GM04503 (cell line): Measurements from ENCODE around the gene P2RY8.
"Not testable (repeated sequence)": the region's sequence is repeated elsewhere in the genome, so short reads cannot be mapped to it uniquely, and the experiment has no call there.

Experiments used
- DNase-seq: peaks from one replicate; pipeline ENCODE4 v3.0.0-alpha.2; 2012; ENCODE audit warnings: low read depth

The P2RY8 gene

DNA sequence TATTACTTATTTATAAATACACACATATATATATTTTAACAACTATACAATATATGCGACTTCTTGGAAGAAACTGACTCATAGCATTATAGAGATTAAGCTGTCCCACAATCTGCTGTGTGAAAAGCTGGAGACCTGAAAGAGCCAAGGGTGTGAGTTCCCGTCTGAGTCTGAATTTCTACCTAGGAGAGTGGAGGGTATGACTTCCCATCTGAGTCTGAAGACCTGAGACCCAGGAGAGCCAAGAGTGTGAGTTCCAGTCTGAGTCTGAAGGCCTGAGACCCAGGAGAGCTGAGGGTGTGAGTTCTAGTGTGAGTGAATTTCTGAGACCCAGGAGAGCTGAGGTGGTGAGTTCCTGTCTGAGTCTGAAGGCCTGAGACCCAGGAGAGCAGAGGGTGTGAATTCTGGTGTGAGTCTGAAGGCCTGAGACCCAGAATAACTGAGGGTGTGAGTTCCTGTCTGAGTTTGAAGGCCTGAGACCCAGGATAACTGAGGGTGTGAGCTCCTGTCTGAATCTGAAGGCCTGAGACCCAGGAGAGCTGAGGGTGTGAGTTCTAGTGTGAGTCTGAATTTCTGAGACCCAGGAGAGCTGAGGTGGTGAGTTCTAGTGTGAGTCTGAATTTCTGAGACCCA is 8.9 kb upstream of the P2RY8 start:
- DNase-seq, result no peak

DNA sequence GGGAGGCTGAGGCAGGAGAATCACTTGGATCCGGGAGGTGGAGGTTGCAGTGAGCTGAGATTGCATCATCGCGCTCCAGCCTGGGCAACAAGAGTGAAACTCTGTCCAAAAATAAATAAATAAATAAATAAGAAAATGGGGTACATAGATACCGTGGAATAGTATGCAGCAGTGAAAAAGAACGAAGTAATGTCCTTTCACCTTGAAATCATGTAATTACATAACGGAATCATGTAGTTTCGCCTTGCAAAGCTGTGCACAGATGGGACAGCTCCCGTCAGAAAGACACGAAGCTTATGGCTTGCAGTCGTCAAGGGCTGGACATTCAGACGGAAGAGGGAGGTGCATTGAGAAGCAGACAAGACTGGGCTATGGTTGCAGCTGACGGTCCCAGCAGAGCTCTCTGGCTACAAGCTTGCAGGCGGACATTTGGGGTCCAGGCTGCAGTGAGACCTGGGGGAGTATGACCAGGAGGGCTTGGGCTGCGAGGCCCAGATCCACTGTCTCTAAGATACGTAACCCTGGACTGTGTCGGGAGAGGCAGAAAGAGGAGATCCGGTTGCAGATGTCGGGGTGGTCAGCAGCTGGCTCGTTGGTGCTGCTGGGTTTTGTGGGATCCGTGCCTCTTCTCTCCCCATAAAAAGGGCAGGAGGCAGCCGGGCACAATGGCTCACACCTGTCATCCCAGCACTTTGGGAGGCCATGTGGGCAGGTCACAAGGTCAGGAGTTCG is 6.2 kb upstream of the P2RY8 start:
- DNase-seq, result no peak

DNA sequence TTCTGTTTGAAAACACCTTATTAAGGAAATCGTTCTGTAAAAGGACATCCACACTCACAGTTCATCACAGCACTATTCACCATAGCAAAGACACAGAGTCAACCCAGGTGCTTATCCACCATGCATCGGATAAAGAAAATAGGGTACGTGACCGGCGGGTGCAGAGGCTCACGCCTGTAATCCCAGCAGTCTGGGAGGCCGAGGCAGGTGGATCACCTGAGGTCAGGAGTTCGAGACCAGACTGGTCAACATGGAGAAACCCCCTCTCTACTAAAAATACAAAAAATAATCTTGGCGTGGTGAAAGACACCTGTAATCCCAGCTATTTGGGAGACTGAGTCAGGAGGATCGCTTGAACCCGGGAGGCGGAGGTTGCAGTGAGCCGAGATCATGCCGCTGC is 2.2 kb upstream of the P2RY8 start:
- DNase-seq, result not testable (repeated sequence)

DNA sequence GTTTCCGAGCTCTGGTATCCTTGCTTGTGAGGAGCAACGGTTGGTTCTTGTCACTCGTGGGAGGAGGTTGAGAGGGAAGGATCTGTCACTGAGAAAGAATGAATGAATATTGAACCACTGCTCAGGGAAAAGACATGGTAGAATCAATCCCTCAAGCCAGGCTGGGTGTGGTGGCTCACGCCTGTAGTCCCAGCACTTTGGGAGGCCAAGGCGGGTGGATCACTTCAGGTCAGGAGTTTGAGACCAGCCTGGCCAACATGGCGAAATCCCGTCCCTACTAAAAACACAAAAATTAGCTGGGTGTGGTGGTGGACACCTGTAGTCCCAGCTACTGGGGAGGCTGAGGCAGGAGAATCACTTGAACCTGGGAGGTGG is 718 bp upstream of the P2RY8 start:
- not testable (repeated sequence) for DNase-seq

DNA sequence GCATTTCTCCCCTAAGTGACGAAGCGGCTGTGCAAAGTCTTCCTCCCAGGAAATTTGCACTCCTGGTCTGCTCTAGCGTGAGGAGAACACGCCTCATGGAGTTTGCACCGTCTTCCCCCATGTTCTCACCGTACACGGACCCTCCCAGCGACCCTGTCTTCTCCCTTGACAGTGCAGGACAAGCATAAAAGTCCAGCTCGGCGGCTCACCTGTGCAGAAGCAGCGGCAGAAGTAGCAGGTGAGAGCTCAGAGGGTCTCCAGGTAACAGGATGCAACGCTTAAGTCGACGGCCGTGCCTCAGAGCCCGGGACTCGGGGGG is 314 bp downstream of the P2RY8 start:
- DNase-seq, result no peak

DNA sequence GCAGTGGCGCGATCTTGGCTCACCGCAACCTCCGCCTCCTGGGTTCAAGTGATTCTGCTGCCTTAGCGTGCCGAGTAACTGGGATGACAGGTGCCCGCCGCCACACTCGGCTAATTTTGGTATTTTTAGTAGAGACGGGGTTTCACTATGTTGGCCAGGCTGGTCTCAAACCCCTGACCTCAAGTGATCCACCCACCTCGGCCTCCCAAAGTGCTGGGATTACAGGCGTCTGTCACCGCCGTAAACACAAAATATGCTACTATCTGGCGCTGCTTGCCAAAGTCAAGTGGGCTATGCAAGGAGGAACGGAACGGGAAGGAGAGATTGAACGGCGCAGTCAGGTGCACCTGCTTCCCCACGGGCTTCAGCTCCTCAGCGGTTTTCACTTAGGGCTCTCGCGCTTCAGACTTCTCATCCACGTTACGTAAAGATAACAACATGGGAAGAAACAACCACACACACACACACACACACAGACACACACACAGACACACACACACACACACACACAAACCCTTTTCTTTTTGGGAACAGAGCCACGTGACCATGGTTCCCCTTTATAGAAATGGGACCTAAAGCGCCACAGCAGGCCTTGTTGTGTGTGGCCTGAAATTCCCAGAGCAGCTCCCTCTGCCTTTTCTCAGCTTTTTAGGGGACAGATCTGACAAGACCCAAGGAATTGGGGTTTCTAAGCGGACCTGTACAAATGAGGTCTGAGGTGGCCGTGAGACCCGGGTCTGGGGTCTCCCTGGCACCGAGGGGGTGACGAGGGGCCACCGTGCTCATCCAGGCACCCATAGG is 1.5 kb downstream of the P2RY8 start:
- DNase-seq, result no peak

DNA sequence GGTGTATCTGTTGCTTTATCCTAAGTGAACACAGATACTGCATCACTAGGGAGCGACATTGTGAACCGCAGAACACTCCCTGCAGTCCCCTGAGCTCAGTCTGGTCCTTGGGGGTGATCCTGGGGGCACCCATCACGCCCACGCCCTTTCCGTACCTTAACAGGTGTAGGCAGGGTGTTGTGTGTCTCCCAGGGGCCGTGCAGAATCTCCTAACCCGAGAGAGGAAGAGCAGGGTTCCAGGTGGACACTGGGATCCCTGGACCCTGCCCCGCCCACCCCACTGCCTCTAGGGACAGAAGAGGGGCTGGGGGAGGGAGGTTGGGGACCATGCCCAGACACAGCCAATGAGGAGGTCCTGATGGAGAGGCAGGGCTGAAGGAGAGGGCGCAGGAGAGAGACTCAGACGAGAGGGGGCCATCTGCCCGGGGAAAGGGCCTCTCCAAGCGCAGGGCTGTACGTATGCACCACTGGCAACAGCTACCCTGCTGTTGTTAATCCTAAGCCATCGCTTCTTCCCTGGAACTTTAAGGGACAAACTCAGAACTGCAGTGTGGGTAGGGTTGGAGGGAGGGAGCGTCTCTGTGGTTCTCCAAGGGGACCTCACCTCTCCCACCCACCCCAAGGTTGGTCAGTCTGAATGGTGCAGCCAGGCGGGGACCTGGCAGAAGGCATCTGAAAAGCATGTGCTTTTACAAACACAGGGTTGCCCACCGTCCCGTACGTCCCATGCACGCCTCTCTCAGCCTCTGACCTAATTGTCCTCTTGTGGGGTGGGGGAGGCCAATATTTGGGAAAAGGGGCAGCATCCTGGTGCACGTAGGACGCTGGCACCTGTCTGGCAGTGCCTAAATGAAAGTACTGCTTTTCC is 2.5 kb downstream of the P2RY8 start:
- DNase-seq, result no peak

DNA sequence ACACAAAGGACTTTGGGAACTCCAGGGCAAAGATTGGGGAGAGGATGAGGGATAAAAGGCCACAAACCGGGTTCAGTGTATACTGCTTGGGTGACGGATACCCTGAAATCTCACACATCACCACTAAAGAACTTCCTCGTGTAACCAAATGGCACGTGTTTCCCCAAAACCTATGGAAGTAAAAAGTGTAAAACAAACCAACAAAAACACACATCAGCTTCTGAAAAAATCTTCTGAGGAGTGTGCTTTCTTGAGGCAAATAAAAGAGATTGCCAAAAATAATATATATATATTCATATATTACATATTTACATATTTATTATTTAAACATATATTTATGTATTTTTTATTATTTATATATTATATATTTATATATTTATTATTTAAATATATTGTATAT is 3.9 kb downstream of the P2RY8 start:
- no peak for DNase-seq

DNA sequence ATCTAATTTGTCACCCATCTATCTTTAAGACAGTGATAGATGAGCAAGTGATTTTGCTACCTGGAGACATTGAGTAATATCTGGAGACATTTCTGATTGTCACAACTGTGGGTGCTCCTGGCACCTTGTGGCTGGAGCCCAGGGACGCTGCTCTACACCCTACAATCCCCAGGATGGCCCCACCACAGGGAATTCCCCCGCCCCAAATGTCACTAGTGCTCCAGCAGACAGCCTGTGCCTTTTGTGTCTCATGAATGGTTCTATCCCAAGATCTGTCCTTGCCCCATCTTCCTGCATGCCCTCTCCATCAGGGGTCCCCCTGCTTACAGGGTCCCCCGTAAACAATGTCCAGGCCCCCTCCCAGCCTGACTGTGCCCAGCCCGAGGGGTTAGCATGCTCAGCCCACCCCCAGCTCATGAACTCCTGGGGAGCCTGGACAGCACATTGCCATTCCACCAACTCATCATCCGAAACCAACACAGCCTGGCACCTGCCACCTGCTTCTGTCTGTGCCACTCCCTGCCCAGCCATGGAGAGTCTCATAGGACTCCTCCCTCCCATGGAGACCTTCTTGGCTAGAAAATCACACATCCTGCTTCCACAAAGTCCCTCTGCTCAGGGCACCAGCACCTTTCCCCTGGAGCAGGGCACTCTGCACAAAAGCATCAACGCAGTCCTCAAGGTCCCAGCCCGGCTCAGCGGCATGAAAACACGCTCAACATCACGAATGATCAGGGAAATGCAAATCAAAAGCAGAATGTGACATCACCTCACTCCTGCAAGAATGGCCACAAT is 5.7 kb downstream of the P2RY8 start:
- DNase-seq, result no peak

DNA sequence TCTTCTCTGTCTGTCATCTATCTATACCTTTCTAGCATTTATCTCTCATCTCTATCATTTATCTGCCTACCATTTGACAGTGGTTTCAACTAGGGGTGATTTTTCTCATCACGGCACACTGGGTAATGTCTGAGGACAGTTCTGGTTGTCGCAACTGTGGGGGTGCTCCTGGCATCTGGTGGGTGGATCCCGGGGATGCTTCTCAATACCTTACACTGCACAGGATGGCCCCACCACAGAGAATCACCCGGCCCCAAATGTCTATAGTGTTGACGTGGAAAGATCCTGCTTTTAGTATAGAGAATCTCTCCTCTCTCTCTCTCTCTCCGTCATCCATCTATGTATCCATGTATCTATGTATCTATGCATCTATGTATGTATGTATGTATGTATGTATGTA is 7.2 kb downstream of the P2RY8 start:
- DNase-seq, result no peak

DNA sequence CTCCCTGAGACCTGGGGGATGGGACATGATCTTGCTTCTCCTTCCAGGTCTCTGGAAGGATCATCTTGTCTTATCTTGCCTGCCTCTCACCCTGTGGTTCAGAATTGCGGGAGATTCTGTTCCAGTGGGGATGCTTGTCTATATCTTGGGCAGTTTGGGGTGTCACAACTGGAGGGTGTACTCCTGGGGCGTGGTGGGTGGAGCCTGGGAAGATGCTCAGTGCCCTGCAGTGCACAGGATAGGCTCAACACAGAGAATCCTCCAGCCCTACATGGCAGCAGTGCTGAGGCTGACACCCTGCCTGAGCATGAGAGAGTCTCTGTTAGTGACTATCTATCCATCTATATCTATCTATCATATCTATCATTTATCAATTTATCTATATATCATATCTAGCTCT is 7.7 kb downstream of the P2RY8 start:
- no peak for DNase-seq

DNA sequence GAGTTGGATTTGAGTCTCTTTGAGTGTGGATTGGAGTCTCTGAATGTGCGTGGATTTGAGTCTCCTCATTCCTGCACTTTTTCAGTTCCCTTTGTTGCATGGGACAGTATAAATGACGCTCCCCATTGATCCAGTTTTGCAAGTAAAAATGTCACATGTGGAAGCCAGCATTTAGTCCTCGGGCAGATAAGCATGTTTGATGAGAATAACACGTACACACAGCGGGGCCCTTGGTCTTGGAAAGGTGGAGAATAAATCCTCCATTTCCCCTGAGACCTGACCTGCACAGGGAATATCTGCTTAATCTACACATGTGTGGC is 8.1 kb downstream of the P2RY8 start:
- DNase-seq, result no peak

DNA sequence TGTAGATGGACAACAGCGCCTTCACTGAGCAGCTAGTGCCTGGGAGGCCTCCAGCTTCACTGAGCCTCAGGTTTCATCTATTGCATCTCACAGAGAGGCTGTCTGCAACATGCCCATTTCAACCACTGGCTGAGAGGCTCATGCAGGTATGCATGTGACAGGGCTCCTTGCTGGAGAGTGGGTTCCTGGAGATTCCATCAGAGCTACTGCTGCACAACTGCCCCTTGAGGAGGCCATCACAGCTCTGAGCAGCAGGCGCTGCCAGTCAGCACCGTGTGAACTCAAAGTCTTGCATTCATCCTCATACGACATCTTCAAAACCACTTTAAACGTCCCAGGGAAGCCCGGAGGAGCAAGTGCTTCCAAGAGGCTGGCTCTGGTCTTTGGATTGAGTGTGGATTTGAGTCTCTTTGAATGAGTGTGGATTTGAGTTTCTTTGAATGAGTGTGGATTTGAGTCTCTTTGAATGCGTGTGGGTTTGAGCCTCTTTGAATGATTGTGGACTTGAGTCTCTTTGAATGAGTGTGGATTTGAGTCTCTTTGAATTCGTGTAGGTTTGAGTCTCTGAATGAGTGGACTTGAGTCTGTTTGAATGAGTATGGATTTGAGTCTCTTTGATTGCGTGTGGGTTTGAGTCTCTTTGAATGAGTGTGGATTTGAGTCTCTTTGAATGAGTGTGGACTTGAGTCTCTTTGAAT is 8.7 kb downstream of the P2RY8 start:
- DNase-seq, result no peak

DNA sequence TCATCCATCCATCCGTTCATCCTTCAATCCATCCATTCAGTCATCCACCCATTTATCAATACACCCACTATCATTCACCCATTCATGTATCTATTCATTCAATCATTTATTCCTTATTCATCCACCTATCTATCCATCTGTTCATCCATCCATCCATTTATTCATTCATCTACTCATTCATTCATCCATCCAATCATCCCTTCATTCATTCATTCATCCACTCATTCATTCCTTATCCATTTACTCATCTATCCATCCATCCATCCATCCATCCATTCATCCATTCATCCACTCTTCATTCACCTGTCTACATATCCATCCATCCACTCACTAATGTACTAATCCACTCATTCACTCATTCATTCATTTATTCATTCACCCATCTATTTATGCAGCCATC is 9.5 kb downstream of the P2RY8 start:
- no peak for DNase-seq

DNA sequence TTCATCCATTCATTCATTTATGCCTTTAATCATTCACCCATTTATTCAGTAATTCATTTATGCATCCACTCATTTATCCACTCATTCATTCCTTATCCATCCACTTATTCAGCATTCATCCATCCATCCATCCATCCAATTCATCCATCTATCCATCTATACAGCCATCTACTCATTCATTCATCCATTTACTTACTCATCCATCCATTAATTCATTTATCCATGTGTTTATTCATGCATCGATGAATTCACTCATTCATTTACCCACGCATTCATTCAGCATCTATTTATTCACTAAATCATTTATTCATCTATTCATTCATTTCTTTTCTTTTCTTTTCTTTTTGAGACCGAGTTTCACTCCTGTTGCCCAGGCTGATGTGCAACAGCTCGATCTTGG is 10.4 kb downstream of the P2RY8 start:
- no peak for DNase-seq

DNA sequence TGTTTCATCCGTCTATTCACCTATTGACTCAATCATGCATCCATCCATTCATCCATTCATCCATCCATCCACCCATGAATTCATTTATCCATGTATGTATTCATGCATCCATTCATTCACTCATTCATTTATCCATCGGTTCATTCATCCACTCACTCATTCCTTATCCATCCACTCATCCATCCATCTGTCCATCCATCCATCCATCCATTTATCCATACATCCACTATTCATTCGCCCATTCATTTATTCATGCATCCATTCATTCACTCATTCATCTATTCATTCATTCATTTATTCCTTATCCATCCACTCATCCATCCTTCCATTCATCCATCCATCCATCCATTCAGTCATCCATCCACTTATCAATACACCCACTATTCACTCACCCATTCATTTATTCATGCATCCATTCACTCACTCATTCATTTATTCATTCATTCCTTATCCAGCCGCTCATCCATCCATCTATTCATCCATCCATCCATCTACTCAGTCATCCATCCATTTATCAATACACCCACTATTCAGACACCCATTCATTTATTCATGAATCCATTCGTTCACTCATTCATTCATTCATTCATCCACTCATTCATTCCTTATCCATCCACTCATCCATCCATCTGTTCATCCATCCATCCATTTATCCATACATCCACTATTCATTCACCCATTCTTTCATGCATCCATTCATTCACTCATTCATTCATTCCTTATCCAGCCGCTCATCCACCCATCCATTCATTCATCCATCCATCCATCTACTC is 11.2 kb downstream of the P2RY8 start:
- no peak for DNase-seq

DNA sequence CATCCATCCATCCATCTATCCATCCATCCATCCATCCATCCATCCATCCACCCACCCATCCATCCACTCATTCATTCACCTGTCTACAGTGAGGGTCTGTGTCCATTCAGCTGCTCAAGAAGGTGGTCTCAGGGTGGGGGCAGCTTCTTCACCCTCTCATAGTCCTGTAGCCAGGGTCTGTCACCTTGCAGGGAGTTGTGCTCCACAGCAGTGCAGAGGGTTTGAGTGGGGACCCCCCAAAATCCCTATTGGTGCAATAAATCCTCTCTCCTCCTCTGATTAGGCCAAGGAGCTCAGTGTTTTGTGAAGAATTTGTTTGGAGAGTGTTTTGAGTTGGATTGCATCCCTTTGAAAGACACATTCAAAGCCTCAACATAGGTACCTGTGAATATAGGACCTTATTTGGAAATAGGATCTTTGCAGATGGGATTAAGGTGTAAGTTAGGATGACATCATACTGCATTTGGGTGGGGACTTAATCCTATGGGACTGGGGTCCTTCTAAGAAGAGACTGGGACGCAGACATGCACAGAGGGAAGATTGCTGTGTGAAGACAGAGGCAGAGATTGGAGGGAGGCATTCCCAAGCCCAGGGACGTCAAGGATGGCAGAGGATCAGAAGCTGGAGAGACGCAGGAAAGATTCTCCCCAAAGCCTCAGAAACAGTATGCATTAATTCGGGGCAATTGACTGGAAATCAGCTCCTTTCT is 12.0 kb downstream of the P2RY8 start:
- DNase-seq, result no peak

DNA sequence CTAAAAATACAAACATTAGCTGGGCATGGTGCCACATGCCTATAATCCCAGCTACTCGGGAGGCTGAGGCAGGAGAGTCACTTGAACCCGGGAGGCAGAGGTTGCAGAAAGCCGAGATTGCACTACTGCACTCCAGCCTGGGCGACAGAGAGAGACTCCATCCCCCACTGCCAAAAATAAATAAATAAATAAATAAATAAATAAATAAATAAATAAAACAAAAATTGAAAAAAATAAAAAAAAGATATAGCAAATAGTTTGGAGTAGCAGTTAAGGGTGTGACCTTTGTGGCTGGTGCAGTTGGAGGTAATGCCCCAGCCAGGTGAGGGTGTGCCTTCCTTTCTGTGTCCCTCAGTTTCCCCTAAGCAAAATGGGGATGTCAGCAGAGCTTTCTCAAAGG is 14.1 kb downstream of the P2RY8 start:
- not testable (repeated sequence) for DNase-seq

DNA sequence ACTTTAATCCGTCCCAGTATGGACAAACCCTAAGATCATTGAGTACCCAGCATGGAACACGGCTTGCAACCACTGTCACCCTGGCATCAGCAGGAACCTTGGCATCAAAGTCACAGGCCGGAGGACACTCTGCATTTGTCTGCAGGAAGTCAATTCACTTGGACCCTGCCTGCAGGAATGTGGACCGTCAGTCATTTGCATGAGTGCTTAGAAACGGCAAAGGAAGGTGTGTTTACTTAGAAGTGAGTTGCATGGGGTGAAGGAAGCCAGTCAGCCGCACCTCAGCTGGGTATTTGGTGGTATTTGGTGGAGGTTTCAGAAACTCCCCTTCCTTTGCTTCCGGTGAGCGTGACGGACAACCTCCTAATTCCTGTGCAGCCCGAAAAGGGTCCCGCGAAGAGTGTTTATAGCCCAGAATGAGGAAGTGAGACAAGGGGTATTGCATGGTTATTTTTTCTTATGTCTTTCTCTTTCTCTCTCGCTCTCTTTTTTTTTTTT is 15.5 kb downstream of the P2RY8 start:
- no peak for DNase-seq

DNA sequence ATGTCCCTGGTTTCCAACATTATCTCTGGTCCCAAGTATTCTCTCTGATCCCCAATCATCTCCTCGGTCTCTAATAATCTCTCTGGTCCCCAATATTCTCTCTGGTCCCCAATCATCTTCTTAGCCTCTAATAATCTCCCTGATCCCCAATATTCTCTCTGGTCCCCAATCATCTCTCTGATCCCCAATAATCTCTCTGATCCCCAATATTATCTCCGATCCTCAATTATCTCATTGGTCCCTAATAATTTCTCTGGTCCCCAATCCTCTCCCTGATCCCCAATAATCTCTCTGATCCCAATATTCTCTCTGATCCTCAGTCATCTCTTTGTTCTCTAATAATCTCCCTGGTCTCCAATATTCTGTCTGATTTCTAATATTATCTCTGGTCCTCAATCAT is 16.6 kb downstream of the P2RY8 start:
- DNase-seq, result no peak
